Gastroesophageal sphincter (tissue), 3 donors: ENCODE measurements around the gene COLEC11.

Experiments
- EP300 ChIP-seq: sonication (generic); formaldehyde crosslinking; IDR thresholded peaks from one replicate; pipeline ENCODE4 v1.6.1; 2017; ENCODE audit warnings: antibody characterized with exemption, mild to moderate bottlenecking
- POLR2A ChIP-seq, 2 donors: fragments of 450-650 bp; IDR thresholded peaks; one replicate each; pipeline ENCODE4 v1.6.1; 2017; ENCODE audit warnings: antibody characterized with exemption in 2 of 2, mild to moderate bottlenecking in 2 of 2, moderate library complexity in 1 of 2
- TF ChIP-seq, protein P1 (sequence below), 4 experiments: fragments of 200-600 bp in 2 of 4; fragments of 450-650 bp in 2 of 4; sonication (generic) in 1 of 4; IDR thresholded peaks; one replicate each; pipeline ENCODE4 v1.5.1; 2017 to 2019; ENCODE audit warnings: antibody characterized with exemption in 4 of 4, mild to moderate bottlenecking in 2 of 4, moderate library complexity in 2 of 4

DNA sequence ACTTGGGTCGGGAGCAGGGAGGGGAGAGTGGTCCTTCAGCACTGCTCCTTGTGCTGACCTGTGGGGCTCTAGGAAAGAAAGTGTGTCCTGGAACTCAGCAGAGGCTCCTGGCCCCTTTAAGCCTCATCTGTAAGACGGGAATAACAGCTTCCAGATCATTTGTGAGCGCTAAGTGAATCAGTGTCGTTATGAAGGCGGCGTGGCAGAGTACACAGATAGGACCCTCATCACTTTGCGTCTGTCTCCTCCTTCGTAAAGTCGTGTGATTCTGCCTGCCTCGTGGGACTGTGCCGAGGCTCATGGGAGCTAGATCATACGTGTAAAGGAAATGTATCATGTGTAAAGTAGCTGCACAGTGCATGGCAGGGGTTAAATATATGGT lies 18.6 kb downstream of the COLEC11 start:
- TF ChIP-seq, protein P1, sequence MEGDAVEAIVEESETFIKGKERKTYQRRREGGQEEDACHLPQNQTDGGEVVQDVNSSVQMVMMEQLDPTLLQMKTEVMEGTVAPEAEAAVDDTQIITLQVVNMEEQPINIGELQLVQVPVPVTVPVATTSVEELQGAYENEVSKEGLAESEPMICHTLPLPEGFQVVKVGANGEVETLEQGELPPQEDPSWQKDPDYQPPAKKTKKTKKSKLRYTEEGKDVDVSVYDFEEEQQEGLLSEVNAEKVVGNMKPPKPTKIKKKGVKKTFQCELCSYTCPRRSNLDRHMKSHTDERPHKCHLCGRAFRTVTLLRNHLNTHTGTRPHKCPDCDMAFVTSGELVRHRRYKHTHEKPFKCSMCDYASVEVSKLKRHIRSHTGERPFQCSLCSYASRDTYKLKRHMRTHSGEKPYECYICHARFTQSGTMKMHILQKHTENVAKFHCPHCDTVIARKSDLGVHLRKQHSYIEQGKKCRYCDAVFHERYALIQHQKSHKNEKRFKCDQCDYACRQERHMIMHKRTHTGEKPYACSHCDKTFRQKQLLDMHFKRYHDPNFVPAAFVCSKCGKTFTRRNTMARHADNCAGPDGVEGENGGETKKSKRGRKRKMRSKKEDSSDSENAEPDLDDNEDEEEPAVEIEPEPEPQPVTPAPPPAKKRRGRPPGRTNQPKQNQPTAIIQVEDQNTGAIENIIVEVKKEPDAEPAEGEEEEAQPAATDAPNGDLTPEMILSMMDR (IDR thresholded peaks at IDR 0.05) = no peak
- TF ChIP-seq POLR2A (IDR thresholded peaks at IDR 0.05) (no peak), EP300 (no peak)
